Thyroid gland (tissue), 4 donors: ENCODE data around the gene GRN. TPM values are rescaled to one million over a fixed set of nuclear protein-coding genes. Genes with fewer than 3 reads are reported as not detected.
A peak's percentile ranks its signal among the peaks of the same experiment; 100 is the strongest.

Source experiments
- DNase-seq, 2 donors: peaks; one replicate each; pipeline ENCODE4 v3.0.0-alpha.2; 2019
- H3K27ac ChIP-seq, 3 donors: fragments of 200-600 bp; sonication (generic); 1 replicate in 2 of 3; 2 replicates in 1 of 3; pipeline ENCODE4 v1.5.1; 2016 to 2019; ENCODE audit warnings: mild to moderate bottlenecking in 1 of 3, moderate library complexity in 1 of 3
- H3K27me3 ChIP-seq: fragments of 200-600 bp; sonication (generic); one replicate; pipeline ENCODE4 v1.5.1; 2019
- H3K36me3 ChIP-seq, 2 donors: fragments of 200-600 bp; sonication (generic); one replicate each; pipeline ENCODE4 v1.5.1; 2016 to 2019
- H3K4me1 ChIP-seq, 2 donors: fragments of 200-600 bp; sonication (generic); one replicate each; pipeline ENCODE4 v1.5.1; 2017 to 2019
- H3K4me3 ChIP-seq, 3 donors: fragments of 200-600 bp; sonication (generic); replicated peaks in 1 of 3; 1 replicate in 2 of 3; 2 replicates in 1 of 3; pipeline ENCODE4 v1.5.1; 2016; ENCODE audit warnings: mild to moderate bottlenecking in 1 of 3
- H3K9me3 ChIP-seq: fragments of 200-600 bp; sonication (generic); one replicate; pipeline ENCODE4 v1.5.1; 2017
- POLR2A ChIP-seq, 2 donors: fragments of 450-650 bp; IDR thresholded peaks; one replicate each; pipeline ENCODE4 v1.6.1; 2017; ENCODE audit warnings: antibody characterized with exemption in 2 of 2, mild to moderate bottlenecking in 2 of 2, moderate library complexity in 1 of 2
- WGBS, 2 donors: methylation state at CpG; one replicate each; pipeline ENCODE4 v1.1.5; 2017; 5-methylcytosine and 5-hydroxymethylcytosine counted together
- intact Hi-C: fragments of 100-400 bp; cut with DNase I; formaldehyde crosslinking; loops from one replicate; pipeline ENCODE4 v1.15.1; 2023
- total RNA-seq, 4 donors: library from RNA; depleted of rRNA; stranded (reverse); fragments of >200 nt; gene quantifications; one replicate each; pipeline ENCODE4 v1.2.3, GENCODE V29; 2016
- TF ChIP-seq, protein P1 (sequence below), 6 experiments: fragments of 200-600 bp in 3 of 6; fragments of 450-650 bp in 3 of 6; sonication (generic) in 3 of 6; IDR thresholded peaks; one replicate each; pipeline ENCODE4 v1.5.1; 2016 to 2019; ENCODE audit warnings: antibody characterized with exemption in 6 of 6, mild to moderate bottlenecking in 2 of 6, inconsistent platforms in 1 of 6, moderate library complexity in 1 of 6

GRN gene
- total RNA-seq, 4 donors from 2014 or later: 259 to 292 (median 264) TPM

DNA sequence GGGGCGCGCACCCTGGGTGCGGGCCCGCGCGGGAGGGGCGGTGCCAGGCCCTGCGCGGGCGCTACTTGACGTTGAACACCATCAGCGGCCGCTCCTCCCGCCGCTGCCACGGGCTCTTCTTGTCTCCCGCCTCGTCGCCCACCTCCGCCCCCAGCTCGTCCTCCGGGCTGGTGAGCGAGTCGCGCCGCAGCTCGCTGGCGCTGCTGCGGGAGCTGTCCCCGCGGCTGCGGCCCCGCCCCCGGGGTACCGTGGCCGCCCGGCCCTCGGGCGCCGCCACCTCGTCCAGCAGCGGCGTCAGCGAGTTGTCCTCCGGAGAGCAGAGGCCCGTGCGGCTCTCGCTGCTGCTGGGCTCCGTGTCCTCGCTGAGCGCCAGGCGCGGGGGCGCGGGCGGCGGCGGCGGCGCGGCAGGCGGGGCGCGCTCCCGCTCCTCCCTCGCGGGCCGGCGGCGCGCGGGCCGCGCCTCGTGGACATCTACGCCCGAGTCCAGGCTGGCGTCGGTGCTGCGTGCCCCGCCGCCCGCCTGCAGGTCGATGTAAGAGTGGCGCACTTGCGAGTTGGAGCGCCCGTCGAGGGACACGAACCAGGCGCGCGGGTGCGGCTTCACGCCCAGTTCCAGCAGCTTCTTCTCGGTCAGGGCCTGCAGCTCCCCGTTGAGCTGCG lies 8.7 kb downstream of the GRN start:
- TF ChIP-seq, protein P1, sequence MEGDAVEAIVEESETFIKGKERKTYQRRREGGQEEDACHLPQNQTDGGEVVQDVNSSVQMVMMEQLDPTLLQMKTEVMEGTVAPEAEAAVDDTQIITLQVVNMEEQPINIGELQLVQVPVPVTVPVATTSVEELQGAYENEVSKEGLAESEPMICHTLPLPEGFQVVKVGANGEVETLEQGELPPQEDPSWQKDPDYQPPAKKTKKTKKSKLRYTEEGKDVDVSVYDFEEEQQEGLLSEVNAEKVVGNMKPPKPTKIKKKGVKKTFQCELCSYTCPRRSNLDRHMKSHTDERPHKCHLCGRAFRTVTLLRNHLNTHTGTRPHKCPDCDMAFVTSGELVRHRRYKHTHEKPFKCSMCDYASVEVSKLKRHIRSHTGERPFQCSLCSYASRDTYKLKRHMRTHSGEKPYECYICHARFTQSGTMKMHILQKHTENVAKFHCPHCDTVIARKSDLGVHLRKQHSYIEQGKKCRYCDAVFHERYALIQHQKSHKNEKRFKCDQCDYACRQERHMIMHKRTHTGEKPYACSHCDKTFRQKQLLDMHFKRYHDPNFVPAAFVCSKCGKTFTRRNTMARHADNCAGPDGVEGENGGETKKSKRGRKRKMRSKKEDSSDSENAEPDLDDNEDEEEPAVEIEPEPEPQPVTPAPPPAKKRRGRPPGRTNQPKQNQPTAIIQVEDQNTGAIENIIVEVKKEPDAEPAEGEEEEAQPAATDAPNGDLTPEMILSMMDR (IDR thresholded peaks at IDR 0.05): no peak
- TF ChIP-seq POLR2A (IDR thresholded peaks at IDR 0.05): no peak
- Histone ChIP-seq H3K27me3 (no peaks in the 10 kb centered on the region), H3K27ac (no peak overlapping the region), H3K4me3 (no peak overlapping the region), H3K4me1 (no peaks in the 10 kb centered on the region), H3K36me3 (peaks cover 27 to 30% of the 10 kb centered on the region in 2 donors), H3K9me3 (no peaks in the 10 kb centered on the region)
- no peak for DNase-seq
- 64 to 88% methylated on average over 12 to 42 of the region's 98 CpGs for WGBS, 2 donors
- intact Hi-C loops: no loop called here

DNA sequence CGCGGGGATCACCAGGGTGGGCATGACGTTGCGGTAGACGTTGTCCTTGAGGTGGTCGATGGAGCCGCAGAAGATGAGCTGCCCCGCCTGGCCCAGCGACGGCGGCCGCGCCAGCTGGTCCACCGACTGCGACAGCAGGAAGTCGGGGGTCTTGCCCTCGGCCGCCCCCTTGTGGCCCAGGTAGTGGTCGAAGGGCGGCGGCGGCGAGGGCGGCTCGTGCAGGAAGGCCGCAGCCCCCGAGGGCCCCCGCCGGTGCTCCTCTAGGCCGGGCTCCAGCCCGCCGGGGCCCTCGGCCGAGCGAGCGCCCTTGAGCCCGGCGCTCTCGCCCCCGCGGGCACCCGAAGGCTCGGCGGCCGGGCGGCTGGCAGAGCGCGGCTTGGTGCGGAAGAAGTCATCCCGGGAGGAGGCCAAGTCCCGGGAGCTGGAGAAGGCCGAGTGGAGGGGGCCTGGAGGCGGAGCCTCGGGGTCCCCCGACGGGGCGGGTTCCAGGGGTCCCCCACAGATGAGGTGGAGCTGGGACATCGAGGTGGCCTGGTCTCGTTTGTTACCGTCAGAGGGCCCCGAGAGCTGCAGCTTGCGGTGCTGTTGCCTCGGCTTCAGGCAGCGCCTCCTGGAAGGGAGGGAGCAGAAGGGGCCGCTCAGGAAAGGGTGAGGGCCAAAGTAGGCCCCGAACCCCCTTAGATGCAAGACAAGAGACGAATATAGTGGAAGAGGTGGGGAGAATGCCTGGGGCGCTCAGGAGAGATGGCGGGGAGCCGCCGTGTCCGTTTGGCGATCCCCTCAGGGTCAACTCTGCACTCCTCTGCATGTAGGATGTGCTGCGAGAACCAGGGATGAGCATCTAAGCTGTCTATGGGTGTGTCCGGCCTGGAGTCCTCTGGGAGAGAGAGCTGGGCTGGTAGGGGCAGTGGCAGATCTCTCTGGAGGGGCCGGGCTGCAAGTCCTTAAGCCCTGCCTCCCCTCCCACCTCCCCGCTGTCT lies 9.8 kb downstream of the GRN start:
- no peak overlapping the region for H3K27ac ChIP-seq
- H3K27me3 ChIP-seq: no peaks in the 10 kb centered on the region
- H3K9me3 ChIP-seq: no peaks in the 10 kb centered on the region
- no peak overlapping the region for H3K4me3 ChIP-seq
- H3K4me1 ChIP-seq: no peaks in the 10 kb centered on the region
- intact Hi-C loops: no loop called here
- DNase-seq: no peak
- TF ChIP-seq, protein P1 (IDR thresholded peaks at IDR 0.05): peak in 2 of 6 experiments; percentile 16 to 17
- TF ChIP-seq POLR2A (IDR thresholded peaks at IDR 0.05): no peak
- peaks cover 26 to 27% of the 10 kb centered on the region in 2 donors for H3K36me3 ChIP-seq
- WGBS, 2 donors: 80 to 86% methylated on average over 41 to 42 of the region's 77 CpGs

DNA sequence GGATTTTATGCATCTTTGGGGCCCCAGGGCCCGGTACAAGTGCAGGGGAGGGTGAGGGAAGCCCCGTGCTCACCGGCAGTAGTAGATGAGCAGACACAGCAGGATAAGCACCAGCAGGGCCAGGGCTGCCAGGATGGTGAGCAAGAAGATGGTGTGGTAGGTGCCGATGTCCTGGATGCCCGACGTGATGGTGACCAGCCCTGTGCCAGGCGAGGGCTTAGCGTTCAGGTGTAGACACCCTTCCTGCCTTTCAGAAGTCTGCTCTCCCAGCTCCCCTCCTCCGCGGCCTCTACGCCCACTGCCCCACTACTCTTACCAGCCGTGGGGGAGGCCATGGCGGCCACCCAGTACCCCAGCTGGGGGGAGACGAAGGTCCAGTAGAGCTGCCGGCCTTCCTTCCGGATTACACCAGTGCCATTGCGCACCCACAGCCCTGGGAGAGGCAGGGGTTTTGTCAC lies 10.6 kb downstream of the GRN start:
- Histone ChIP-seq H3K9me3 (no peaks in the 10 kb centered on the region), H3K27me3 (no peaks in the 10 kb centered on the region), H3K27ac (no peak overlapping the region), H3K4me1 (peaks cover under 1% of the 10 kb centered on the region in 2 donors), H3K36me3 (peaks cover 19 to 22% of the 10 kb centered on the region in 2 donors), H3K4me3 (no peak overlapping the region)
- DNase-seq: no peak
- TF ChIP-seq POLR2A (IDR thresholded peaks at IDR 0.05): no peak
- TF ChIP-seq, protein P1 (IDR thresholded peaks at IDR 0.05): no peak
- intact Hi-C loops: no loop called here
- WGBS, 2 donors: 77 to 85% methylated on average over 9 to 17 of the region's 17 CpGs

DNA sequence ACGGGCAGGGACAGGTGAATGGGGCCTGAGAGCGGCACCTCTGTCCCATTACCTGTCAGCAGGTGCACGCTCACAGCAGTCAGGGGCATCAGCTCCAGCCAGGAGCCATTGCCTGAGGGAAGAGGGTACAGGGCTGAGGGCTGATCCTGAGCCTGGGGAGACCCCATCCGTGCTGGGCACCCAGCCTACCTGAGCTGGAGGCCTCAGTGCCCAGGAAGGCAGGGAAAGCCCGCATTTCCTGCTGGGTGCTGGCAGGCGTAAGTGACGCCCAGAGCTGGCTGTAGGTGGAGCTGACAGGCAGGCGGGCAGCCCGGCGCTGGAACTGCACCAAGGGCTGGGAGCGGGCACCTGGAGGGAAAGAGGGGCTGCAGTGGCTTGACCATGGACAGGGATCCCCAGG lies 11.1 kb downstream of the GRN start:
- H3K4me3 ChIP-seq: no peak overlapping the region
- no peaks in the 10 kb centered on the region for H3K9me3 ChIP-seq
- no peaks in the 10 kb centered on the region for H3K27me3 ChIP-seq
- no peak overlapping the region for H3K27ac ChIP-seq
- WGBS, 2 donors: 91 to 96% methylated on average over 7 to 11 of the region's 11 CpGs
- TF ChIP-seq, protein P1 (IDR thresholded peaks at IDR 0.05): no peak
- TF ChIP-seq POLR2A (IDR thresholded peaks at IDR 0.05): no peak
- peaks cover 6% of the 10 kb centered on the region in 2 donors for H3K4me1 ChIP-seq
- H3K36me3 ChIP-seq: peaks cover 14 to 17% of the 10 kb centered on the region in 2 donors
- DNase-seq: no peak
- intact Hi-C loops: no loop called here
